Gastrocnemius medialis (tissue), 4 donors: Measurements from ENCODE around the gene PPIP5K1. TPM values are rescaled to one million over a fixed set of nuclear protein-coding genes. Genes with fewer than 3 reads are reported as not detected.

ENCODE experiments used
- ATAC-seq, 2 donors: fragments of 150-250 bp; one replicate each; pipeline ENCODE4 v1.9.1; 2016
- DNase-seq, 2 donors: peaks; one replicate each; pipeline ENCODE4 v3.0.0-alpha.2; 2019
- H3K27ac ChIP-seq, 4 donors: fragments of 200-600 bp; sonication (generic); 1 replicate in 1 of 4; 2 replicates in 3 of 4; pipeline ENCODE4 v1.5.1; 2016 to 2018; ENCODE audit warnings: mild to moderate bottlenecking in 2 of 4, moderate library complexity in 1 of 4
- H3K27me3 ChIP-seq, 3 donors: fragments of 200-600 bp; sonication (generic) in 2 of 3; 1 replicate in 1 of 3; 2 replicates in 2 of 3; pipeline versions ENCODE4 v1.5.1 to v1.6.0; 2016 to 2019; ENCODE audit warnings: mild to moderate bottlenecking in 1 of 3, moderate library complexity in 1 of 3
- H3K36me3 ChIP-seq, 2 donors: fragments of 200-600 bp; sonication (generic) in 1 of 2; one replicate each; pipeline ENCODE4 v1.5.1; 2017 to 2018
- H3K4me1 ChIP-seq, 2 donors: fragments of 200-600 bp; sonication (generic) in 1 of 2; one replicate each; pipeline ENCODE4 v1.5.1; 2016 to 2017; ENCODE audit warnings: mild to moderate bottlenecking in 2 of 2
- H3K4me3 ChIP-seq, 4 donors: fragments of 200-600 bp; sonication (generic) in 3 of 4; 1 replicate in 1 of 4; 2 replicates in 3 of 4; pipeline ENCODE4 v1.5.1; 2016 to 2019; ENCODE audit warnings: mild to moderate bottlenecking in 2 of 4
- H3K9me3 ChIP-seq, 3 donors: fragments of 200-600 bp; sonication (generic) in 2 of 3; 1 replicate in 1 of 3; 2 replicates in 2 of 3; pipeline ENCODE4 v1.5.1; 2016 to 2019
- POLR2A ChIP-seq, 2 donors: fragments of 450-650 bp; IDR thresholded peaks; one replicate each; pipeline ENCODE4 v1.6.1; 2017; ENCODE audit warnings: antibody characterized with exemption in 2 of 2, mild to moderate bottlenecking in 2 of 2, moderate library complexity in 2 of 2
- in situ Hi-C, 4 donors: fragments of 200-750 bp; cut with MboI; loops; one replicate each; pipeline versions ENCODE4 v1.15.0 to v1.8.0; 2017; ENCODE audit warnings: low sequenced_read_pairs in 4 of 4
- intact Hi-C: fragments of 100-400 bp; cut with DNase I; formaldehyde crosslinking; loops from one replicate; pipeline ENCODE4 v1.15.1; 2023; ENCODE audit warnings: low total_unique reads
- total RNA-seq, 4 donors: library from RNA; depleted of rRNA; stranded (reverse); fragments of >200 nt; gene quantifications; one replicate each; pipeline versions ENCODE4 v1.1.0 to v1.2.3, GENCODE V29; 2016
- TF ChIP-seq, protein P1 (sequence below), 5 experiments: fragments of 450-650 bp in 3 of 5; fragments of 200-600 bp in 2 of 5; sonication (generic) in 2 of 5; IDR thresholded peaks in 4 of 5; conservative IDR thresholded peaks in 1 of 5; 1 replicate in 4 of 5; 2 replicates in 1 of 5; pipeline ENCODE4 v1.5.1; 2016 to 2019; ENCODE audit warnings: antibody characterized with exemption in 5 of 5, mild to moderate bottlenecking in 3 of 5, moderate library complexity in 3 of 5

PPIP5K1 gene
- total RNA-seq, 4 donors from 2014 or later: 14.4 to 41.2 (median 16.6) TPM

DNA sequence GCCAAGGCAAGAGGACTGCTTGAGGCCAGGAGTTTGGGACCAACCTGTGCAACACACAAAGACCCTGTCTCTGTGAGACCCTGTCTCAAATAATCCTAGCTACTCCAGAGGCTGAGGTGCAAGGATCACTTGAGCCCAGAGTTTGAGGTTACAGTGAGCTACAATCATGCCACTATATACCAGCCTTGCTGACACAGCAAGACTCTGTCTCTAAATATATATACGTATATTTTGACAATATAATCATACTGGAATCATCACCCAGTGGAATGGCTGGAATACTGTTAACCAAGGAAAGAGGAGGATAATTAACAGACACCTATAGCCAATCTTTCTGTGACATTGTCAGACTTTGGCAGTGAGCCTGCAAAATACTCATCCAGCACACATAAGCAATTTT, 81.6 kb downstream of the PPIP5K1 start:
- Histone ChIP-seq H3K36me3 (no peaks in the 10 kb centered on the region), H3K4me3 (no peak overlapping the region), H3K27ac (peak overlapping the region; percentile 84 to 93 (median 92)), H3K9me3 (no peaks in the 10 kb centered on the region), H3K4me1 (peaks cover 31 to 32% of the 10 kb centered on the region in 2 donors), H3K27me3 (no peaks in the 10 kb centered on the region)
- in situ Hi-C loops: no loop called here
- DNase-seq (no peak), ATAC-seq (no peak)
- no peak for TF ChIP-seq POLR2A (IDR thresholded peaks at IDR 0.05)
- TF ChIP-seq, protein P1, sequence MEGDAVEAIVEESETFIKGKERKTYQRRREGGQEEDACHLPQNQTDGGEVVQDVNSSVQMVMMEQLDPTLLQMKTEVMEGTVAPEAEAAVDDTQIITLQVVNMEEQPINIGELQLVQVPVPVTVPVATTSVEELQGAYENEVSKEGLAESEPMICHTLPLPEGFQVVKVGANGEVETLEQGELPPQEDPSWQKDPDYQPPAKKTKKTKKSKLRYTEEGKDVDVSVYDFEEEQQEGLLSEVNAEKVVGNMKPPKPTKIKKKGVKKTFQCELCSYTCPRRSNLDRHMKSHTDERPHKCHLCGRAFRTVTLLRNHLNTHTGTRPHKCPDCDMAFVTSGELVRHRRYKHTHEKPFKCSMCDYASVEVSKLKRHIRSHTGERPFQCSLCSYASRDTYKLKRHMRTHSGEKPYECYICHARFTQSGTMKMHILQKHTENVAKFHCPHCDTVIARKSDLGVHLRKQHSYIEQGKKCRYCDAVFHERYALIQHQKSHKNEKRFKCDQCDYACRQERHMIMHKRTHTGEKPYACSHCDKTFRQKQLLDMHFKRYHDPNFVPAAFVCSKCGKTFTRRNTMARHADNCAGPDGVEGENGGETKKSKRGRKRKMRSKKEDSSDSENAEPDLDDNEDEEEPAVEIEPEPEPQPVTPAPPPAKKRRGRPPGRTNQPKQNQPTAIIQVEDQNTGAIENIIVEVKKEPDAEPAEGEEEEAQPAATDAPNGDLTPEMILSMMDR (IDR thresholded peaks at IDR 0.05 in 4 of 5, conservative IDR thresholded peaks at IDR 0.05 in 1 of 5): no peak
- intact Hi-C loops: no loop called here

DNA sequence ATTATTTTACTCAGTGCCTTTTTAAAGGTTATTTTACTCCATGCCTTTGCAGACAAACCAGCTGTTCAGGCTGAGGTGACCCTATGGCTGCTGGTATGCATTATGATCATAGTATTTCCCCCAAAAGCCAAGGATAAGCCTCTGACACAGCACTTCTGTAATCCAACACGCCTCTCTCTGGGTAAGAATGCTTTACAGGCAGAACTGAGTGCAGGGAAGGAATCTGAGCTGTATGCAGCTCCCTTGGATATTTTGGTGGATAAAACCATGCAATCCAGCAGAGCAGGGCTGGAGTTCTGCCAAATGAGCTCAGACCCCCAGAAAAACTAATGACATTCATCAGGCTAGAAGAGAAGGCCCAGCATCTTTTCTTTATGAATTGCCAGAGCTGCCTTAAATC, 84.3 kb downstream of the PPIP5K1 start:
- Histone ChIP-seq H3K27ac (no peak overlapping the region), H3K36me3 (no peaks in the 10 kb centered on the region), H3K4me3 (no peak overlapping the region), H3K9me3 (no peaks in the 10 kb centered on the region), H3K27me3 (no peaks in the 10 kb centered on the region), H3K4me1 (peaks cover 20 to 24% of the 10 kb centered on the region in 2 donors)
- TF ChIP-seq POLR2A (IDR thresholded peaks at IDR 0.05): no peak
- TF ChIP-seq, protein P1 (IDR thresholded peaks at IDR 0.05 in 4 of 5, conservative IDR thresholded peaks at IDR 0.05 in 1 of 5): no peak
- intact Hi-C loops: no loop called here
- in situ Hi-C loops: no loop called here
- ATAC-seq (no peak), DNase-seq (no peak)

DNA sequence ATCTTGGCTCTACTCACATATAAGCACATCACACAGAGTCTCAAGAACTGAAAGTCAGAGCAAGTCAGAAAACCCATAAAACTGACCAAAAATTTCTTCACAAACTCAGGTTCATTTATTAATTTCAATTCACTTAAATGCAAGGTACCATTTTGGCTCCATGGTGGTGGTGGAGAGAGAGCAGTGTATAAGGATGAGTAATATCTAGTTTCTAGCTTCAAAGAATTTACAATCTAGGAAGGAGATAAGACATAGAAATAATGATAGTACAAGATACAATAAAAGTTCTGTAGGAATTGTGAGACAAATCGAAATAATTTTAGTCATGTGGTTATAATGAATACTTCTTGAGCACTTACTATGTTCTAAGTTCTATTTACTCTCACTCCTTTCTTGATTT, 90.4 kb downstream of the PPIP5K1 start:
- no peaks in the 10 kb centered on the region for H3K4me1 ChIP-seq
- no peaks in the 10 kb centered on the region for H3K36me3 ChIP-seq
- intact Hi-C loops: no loop called here
- DNase-seq: no peak
- no peak for TF ChIP-seq POLR2A (IDR thresholded peaks at IDR 0.05)
- TF ChIP-seq, protein P1 (IDR thresholded peaks at IDR 0.05 in 4 of 5, conservative IDR thresholded peaks at IDR 0.05 in 1 of 5): no peak
- H3K9me3 ChIP-seq: no peaks in the 10 kb centered on the region
- no peak overlapping the region for H3K27ac ChIP-seq
- ATAC-seq: no peak
- no peak overlapping the region for H3K4me3 ChIP-seq
- no peaks in the 10 kb centered on the region for H3K27me3 ChIP-seq
- in situ Hi-C loops: loop anchor here in 1 of 4 donors (10.0 kb wide), 1 partner anchor 165 kb away; the partner anchor contains the start of gene LCMT2

DNA sequence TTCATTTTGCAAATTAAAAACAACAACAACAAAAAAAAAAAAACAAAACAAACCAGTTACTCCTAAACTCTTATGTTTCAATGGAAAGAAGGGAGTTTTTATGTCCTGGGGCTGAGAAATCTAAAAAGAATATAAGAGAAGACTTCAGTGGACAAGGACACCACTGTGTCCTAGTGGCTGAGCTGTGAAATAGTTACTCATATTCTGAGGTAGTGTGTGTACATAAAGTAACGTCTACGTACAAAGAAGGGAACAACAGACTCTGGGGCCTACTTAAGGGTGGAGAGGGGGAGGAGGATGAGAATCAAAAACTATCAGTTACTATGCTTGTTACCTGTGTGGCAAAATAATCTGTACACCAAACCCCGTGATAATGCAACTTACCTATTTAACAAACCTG, 91.0 kb downstream of the PPIP5K1 start:
- H3K27me3 ChIP-seq: no peaks in the 10 kb centered on the region
- H3K27ac ChIP-seq: no peak overlapping the region
- DNase-seq: no peak
- ATAC-seq: no peak
- H3K9me3 ChIP-seq: no peaks in the 10 kb centered on the region
- no peaks in the 10 kb centered on the region for H3K4me1 ChIP-seq
- H3K36me3 ChIP-seq: no peaks in the 10 kb centered on the region
- in situ Hi-C loops (loop anchor here in 1 of 4 donors (10.0 kb wide), 1 partner anchor 164 kb away; the partner anchor contains the start of gene LCMT2), intact Hi-C loops (no loop called here)
- TF ChIP-seq, protein P1 (IDR thresholded peaks at IDR 0.05 in 4 of 5, conservative IDR thresholded peaks at IDR 0.05 in 1 of 5): no peak
- TF ChIP-seq POLR2A (IDR thresholded peaks at IDR 0.05): no peak
- no peak overlapping the region for H3K4me3 ChIP-seq
